GM23338 (cell line): ENCODE results near the gene TTC33. TPM values are rescaled to one million over a fixed set of nuclear protein-coding genes. Genes with fewer than 3 reads are reported as not detected.

Experiments used
- ATAC-seq: fragments of 200-7000 bp; cut with Tn5 transposase; 3 replicates; pipeline ENCODE4 v1.9.1; 2020
- DNase-seq: peaks from one replicate; pipeline ENCODE4 v3.0.0-alpha.2; 2015; ENCODE audit warnings: low spot score
- H2AFZ ChIP-seq: fragments of 200-600 bp; sonication (generic); 2 replicates; pipeline ENCODE4 v1.8.0; 2016; ENCODE audit warnings: antibody characterized with exemption, mild to moderate bottlenecking, moderate library complexity
- H3F3A ChIP-seq: fragments of 200-600 bp; sonication (generic); replicated peaks from 2 replicates; pipeline ENCODE4 v1.8.0; 2017; ENCODE audit warnings: antibody characterized with exemption, mixed run types, low read depth
- H3K27ac ChIP-seq: fragments of 200-600 bp; sonication (generic); 2 replicates; pipeline ENCODE4 v1.6.1; 2016; ENCODE audit warnings: low read depth
- H3K27me3 ChIP-seq: fragments of 200-600 bp; sonication (generic); 2 replicates; pipeline ENCODE4 v1.8.0; 2016; ENCODE audit warnings: mild to moderate bottlenecking, mixed run types, moderate library complexity; ENCODE audit not compliant: insufficient read depth
- H3K36me3 ChIP-seq: fragments of 200-600 bp; sonication (generic); 2 replicates; pipeline ENCODE4 v1.8.0; 2016; ENCODE audit warnings: mild to moderate bottlenecking; ENCODE audit not compliant: insufficient read depth
- H3K4me1 ChIP-seq: fragments of 200-600 bp; sonication (generic); 2 replicates; pipeline ENCODE4 v1.8.0; 2016; ENCODE audit warnings: mild to moderate bottlenecking, moderate library complexity; ENCODE audit not compliant: insufficient read depth
- H3K4me2 ChIP-seq: fragments of 200-600 bp; sonication (generic); 2 replicates; pipeline ENCODE4 v1.7.1; 2017; ENCODE audit warnings: mixed run types
- H3K4me3 ChIP-seq: fragments of 200-600 bp; sonication (generic); 2 replicates; pipeline ENCODE4 v1.6.1; 2016; ENCODE audit warnings: mixed run types
- H3K79me2 ChIP-seq: fragments of 200-600 bp; sonication (generic); replicated peaks from 2 replicates; pipeline ENCODE4 v1.8.0; 2017; ENCODE audit warnings: mild to moderate bottlenecking; ENCODE audit not compliant: insufficient read depth
- H3K9me2 ChIP-seq: fragments of 200-600 bp; sonication (generic); 2 replicates; pipeline ENCODE4 v1.8.0; 2017; ENCODE audit not compliant: insufficient read depth
- H4K20me1 ChIP-seq: fragments of 200-600 bp; sonication (generic); replicated peaks from 2 replicates; pipeline ENCODE4 v1.8.0; 2017; ENCODE audit warnings: mild to moderate bottlenecking; ENCODE audit not compliant: insufficient read depth
- H3K27ac Mint-ChIP-seq: 2 replicates; pipeline ENCODE4 v1.8.0; 2020; ENCODE audit warnings: inconsistent platforms, mild to moderate bottlenecking, moderate library complexity, mixed read lengths
- H3K27me3 Mint-ChIP-seq: 3 replicates; pipeline ENCODE4 v1.8.0; 2022; ENCODE audit warnings: low read depth, mild to moderate bottlenecking, moderate library complexity, mixed read lengths, inconsistent platforms; ENCODE audit not compliant: insufficient read depth, poor library complexity
- H3K36me3 Mint-ChIP-seq: 3 replicates; pipeline ENCODE4 v1.8.0; 2021; ENCODE audit warnings: low read depth, mild to moderate bottlenecking, inconsistent platforms, moderate library complexity, mixed read lengths
- H3K4me1 Mint-ChIP-seq: 3 replicates; pipeline ENCODE4 v1.8.0; 2020; ENCODE audit warnings: mild to moderate bottlenecking, inconsistent platforms, mixed read lengths
- H3K4me3 Mint-ChIP-seq: 3 replicates; pipeline ENCODE4 v1.8.0; 2021; ENCODE audit warnings: moderate library complexity, mild to moderate bottlenecking, inconsistent platforms, mixed read lengths
- H3K9me3 Mint-ChIP-seq: 3 replicates; pipeline ENCODE4 v1.8.0; 2020; ENCODE audit warnings: moderate library complexity, mild to moderate bottlenecking, inconsistent platforms, mixed read lengths
- CTCF ChIP-seq, 2 experiments: fragments of 200-600 bp in 1 of 2; sonication (generic) in 1 of 2; conservative IDR thresholded peaks; 2 replicates each; pipeline versions ENCODE4 v1.5.1 to v1.6.1; 2016 to 2017; ENCODE audit warnings: antibody characterized with exemption in 2 of 2, low read depth in 2 of 2, mild to moderate bottlenecking in 2 of 2, moderate library complexity in 1 of 2
- ETS1 ChIP-seq: IDR thresholded peaks from 2 replicates; pipeline ENCODE4 v1.6.1; 2016; ENCODE audit warnings: antibody characterized with exemption
- EZH2phosphoT487 ChIP-seq: fragments of 200-600 bp; sonication (generic); IDR thresholded peaks from one replicate; pipeline ENCODE4 v1.8.1; 2018; ENCODE audit warnings: antibody characterized with exemption; ENCODE audit not compliant: unreplicated experiment
- JUNB ChIP-seq: IDR thresholded peaks from one replicate; pipeline ENCODE4 v1.6.1; 2016; ENCODE audit warnings: antibody characterized with exemption; ENCODE audit not compliant: unreplicated experiment
- NANOG ChIP-seq: IDR thresholded peaks from 2 replicates; pipeline ENCODE4 v1.6.1; 2016; ENCODE audit warnings: antibody characterized with exemption, borderline replicate concordance
- POLR2AphosphoS5 ChIP-seq: IDR thresholded peaks from 2 replicates; pipeline ENCODE4 v1.6.1; 2016; ENCODE audit warnings: antibody characterized with exemption, low read depth
- REST ChIP-seq: IDR thresholded peaks from one replicate; pipeline ENCODE4 v1.6.1; 2018; ENCODE audit warnings: antibody characterized with exemption; ENCODE audit not compliant: unreplicated experiment
- STAT1 ChIP-seq: IDR thresholded peaks from one replicate; pipeline ENCODE4 v1.6.1; 2016; ENCODE audit warnings: antibody characterized with exemption; ENCODE audit not compliant: unreplicated experiment
- ZNF331 ChIP-seq: fragments of 250-450 bp; sonication (Bioruptor Pico); IDR thresholded peaks from 2 replicates; pipeline ENCODE4 v1.5.0; 2020; ENCODE audit warnings: low read depth, mild to moderate bottlenecking, moderate library complexity
- polyA plus RNA-seq: library from polyadenylated mRNA; unstranded; fragments of >200 nt; fragmentation: Nextera tagmentation; extraction: Ambion mirVana; gene quantifications from 2 replicates; pipeline ENCODE4 v1.2.1, GENCODE V29; 2016
- total RNA-seq: library from RNA; depleted of rRNA; stranded (reverse); fragments of >200 nt; shearing (Covaris generic); gene quantifications from 2 replicates; pipeline ENCODE4 v1.2.3, GENCODE V29; 2014

The TTC33 gene
- total and polyA plus RNA-seq, 2 experiments from 2014 or later, result 4.1 to 11.5 TPM

- TF ChIP-seq REST (no peak), EZH2phosphoT487 (no peak), POLR2AphosphoS5 (no peak), ZNF331 (CRISPR knock-in tag) (no peak), STAT1 (no peak), NANOG (no peak), CTCF (conservative IDR thresholded peaks at IDR 0.05; ENCODE audit: low read depth in 2 of 2) (no peak), ETS1 (no peak), JUNB (no peak)
Measured at GRCh38 chr5:40514976-40515375, 240.8 kb downstream of the TTC33 start (continued).

- Mint-ChIP-seq H3K27ac (no peak overlapping the region), H3K9me3 (no peaks in the 10 kb centered on the region), H3K36me3 (no peaks in the 10 kb centered on the region), H3K27me3 (peaks cover 4% of the 10 kb centered on the region), H3K4me3 (no peak overlapping the region), H3K4me1 (no peaks in the 10 kb centered on the region)
- DNase-seq (no peak), ATAC-seq (no peak)
- Histone ChIP-seq H3K27ac (no peak overlapping the region), H3K4me1 (no peaks in the 10 kb centered on the region), H2AFZ (no peak overlapping the region), H3K9me2 (peaks cover 4% of the 10 kb centered on the region; the same call in 1 of the 2 replicates), H3K79me2 (no peaks in the 10 kb centered on the region), H4K20me1 (no peaks in the 10 kb centered on the region), H3K27me3 (no peaks in the 10 kb centered on the region), H3F3A (no peaks in the 10 kb centered on the region), H3K4me2 (no peak overlapping the region), H3K4me3 (no peak overlapping the region), H3K36me3 (no peaks in the 10 kb centered on the region)
- TF ChIP-seq CTCF (conservative IDR thresholded peaks at IDR 0.05; ENCODE audit: low read depth in 2 of 2), result no peak
- TF ChIP-seq ZNF331 (CRISPR knock-in tag), result no peak
- no peak for TF ChIP-seq POLR2AphosphoS5
- no peak for TF ChIP-seq REST
- TF ChIP-seq ETS1, result no peak
Measured at GRCh38 chr5:40511801-40512200, 244.0 kb downstream of the TTC33 start.
